Measurements from ENCODE around the gene DBP.

Gene DBP

DNA sequence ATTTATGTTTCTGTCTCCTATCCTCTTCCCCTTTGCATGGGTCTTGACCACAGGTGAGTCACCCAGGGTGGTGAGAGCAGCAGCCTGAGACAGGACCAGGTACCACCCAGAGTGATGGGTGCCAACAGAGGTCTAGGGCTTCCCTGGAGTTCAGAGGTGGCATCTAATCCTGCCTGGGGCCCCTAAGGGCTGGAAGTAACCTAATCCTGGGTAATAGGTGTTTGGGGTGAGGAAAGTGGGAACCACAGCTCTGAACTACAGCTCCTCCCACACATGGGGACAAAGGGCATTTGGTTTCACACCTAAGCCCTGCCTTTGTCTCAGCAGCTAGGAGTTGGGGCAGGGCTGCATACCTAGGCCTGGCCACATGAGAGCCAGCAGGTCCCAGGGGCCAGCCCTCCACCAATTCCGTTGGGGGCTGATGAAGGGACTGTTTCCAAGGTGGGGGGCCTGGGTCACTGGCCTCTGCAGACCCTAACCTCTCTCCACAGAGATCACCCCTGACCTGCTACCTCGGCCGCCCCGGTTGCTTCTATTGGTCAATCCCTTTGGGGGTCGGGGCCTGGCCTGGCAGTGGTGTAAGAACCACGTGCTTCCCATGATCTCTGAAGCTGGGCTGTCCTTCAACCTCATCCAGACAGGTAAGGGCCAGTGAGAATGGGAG lies 9.8 kb downstream of the DBP start:
- peak; percentile 39 for DNase-seq

DNA sequence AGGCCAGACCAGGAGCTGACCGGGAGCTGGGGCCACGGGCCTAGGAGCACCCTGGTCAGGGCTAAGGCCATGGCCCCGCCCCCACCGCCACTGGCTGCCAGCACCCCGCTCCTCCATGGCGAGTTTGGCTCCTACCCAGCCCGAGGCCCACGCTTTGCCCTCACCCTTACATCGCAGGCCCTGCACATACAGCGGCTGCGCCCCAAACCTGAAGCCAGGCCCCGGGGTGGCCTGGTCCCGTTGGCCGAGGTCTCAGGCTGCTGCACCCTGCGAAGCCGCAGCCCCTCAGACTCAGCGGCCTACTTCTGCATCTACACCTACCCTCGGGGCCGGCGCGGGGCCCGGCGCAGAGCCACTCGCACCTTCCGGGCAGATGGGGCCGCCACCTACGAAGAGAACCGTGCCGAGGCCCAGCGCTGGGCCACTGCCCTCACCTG lies 11.3 kb downstream of the DBP start:
- DNase-seq = no peak

DNA sequence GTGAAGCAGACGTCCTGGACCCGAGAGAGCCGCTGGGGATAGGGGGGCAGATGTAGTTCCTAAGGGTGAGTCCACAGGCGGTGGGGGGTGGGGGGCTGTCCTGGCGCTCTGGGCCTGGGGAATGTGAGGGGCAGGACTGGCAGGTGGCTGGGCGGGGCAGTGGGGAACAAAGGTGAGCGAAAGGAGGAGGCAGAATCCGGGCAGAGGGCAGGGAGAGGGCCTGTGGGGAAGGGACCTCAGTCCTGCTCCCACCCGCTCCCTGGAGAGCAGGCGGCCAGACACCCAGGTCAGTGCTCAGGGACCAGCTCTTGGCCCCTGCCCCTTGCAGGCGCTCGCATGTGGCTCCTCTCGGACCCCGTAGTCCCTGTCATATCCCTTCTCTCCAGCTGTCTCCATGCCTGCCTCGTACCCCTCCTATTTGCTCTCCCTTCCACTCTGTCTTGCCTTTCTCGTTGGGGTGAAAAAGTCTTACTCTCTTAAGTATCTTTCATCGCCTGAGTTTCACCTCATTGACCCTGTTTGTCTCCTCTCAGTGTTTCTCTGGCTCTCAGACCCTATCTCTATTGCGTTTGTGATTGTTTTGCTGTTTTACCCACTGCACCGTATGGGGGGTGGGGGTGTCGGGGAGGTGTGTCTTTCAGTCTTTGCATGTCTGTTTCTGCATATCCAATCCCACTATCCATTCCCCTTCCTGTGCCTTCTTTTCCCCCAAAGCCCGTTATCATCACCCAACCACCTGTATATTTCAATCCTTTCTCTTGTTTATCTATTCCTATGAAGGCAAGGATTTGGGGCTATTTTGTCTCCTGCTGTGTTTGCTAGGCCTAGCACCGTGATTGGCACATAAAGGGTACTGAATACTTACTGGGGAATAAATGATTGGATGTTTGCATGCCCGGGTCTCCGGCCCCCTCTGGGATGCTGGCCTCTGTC lies 12.1 kb downstream of the DBP start:
- DNase-seq = no peak

DNA sequence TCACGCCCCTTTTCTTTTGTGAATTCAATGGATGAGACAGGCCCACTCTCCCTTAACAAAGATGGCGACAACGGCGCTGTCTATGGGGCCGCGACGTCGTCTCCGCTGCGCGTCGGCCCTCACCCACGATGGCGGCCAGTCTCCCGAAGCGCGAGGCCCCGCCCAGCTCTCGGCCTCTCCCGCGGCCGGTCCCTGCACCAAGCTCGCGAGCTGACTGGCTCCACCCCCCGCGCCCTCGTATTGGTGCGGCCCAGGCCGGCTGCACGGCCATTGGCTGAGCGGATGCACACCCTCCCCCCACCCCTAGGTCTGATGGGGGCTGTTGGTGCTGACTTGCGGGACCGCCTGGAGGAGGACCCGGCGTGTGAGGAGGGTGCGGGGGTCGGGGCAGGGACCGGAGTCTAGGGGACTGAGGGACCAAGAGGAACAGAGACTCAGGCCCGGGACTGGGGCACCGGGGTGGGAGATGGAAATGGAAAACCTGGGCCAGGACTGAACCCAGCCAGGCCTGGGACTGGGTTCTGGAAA lies 13.0 kb downstream of the DBP start:
- peak; percentile 99 for DNase-seq

DNA sequence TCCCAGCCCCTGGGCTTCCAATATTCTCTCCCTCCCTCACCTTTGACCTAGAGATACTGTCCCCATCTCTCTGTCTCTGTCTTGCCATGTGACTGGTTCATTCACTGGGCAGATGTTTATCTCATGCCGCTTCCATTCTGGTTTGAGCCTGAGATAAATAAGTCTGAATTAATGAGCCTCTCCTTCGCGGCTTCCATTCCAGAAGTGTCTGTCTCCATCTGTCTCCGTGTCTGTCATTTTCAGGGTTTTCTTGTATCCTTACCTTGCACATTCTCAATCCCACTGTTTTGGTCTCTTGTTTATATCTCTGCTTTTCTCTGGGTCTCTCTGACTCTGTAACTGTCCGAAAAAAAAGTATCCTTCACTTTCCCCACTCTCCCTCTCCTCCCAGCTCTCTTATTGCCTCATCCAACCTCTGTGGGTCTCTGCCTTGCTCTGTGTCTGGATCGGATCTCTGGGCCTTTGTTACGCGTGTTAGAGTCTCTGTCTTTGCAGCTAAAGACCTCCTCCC lies 13.6 kb downstream of the DBP start:
- no peak for DNase-seq

DNA sequence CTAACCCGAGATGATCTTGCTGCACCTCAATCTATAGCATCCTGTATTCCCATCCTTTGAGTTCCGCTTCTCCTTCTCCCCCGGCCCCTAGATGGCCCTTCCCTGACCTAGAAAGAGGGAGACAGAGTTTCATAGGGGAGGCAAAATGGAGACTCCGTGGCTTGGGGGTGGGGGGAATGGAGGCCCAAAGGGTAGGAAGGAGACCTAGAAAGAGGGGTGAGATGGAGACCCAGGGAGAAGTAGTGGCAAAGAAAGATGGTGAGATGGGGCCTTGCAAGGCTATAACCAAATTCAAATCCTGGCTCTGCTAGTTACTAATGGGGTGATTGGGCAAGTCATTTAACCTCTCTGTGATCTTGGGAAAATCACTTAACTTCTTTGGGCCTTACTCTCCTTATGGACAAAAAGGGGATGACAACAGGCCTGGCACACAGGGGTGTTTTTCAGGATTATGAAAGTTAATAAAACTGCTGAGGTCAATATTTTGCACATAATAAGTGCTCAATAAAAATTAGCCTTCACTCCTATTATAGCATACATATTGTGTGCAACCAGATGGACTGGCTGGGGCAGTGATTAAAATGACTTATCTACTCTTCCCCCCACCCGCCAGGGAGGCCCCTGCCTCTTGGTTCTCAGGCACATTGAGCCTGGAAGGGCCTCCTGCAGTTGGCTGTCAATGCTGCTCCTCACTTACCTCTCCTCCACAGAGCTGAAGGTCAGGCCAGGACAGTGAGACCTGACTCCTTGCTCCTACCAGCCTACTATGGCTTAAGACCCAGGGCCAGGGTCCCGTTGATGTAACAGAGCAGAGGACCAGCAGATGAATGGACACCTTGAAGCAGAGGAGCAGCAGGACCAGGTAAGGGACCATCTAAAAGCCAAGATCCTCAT lies 17.2 kb downstream of the DBP start:
- no peak for DNase-seq

DNA sequence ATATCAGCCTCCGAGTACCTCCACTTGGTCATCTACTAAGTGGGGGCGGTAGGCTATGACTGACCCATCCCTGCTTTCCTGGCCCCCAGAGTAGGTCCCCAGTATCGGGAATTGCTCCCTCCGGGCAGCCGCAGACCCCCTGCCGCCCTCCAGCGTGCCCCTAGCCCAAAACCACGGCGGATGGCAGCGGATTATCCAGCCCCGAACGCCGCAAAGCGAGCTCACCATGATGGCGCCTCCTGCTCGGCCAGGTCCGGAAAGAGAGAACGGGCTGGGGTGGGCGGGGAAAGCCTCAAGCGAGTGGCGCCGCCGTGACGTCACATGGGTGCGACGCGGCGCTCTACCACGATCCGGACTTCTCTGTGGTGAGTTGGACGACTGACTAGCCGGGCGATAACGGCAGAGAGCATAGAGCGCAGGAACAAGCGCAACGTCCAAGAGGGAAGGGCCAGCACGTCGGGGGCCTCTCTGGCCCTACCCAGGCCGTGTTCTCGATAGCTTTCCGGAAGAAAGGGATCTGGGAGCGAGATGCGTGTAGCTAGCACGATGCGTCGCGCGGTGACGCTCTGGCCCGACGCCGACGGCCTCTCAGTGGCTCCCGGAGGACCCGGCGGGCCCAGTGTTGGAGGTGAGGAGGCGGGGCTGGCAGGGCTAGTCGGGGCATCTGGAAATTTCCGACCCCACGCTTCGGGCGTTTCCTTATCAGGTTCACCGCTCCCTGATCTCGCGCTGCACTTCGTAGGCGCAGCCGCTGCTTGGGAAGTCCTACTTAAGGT lies 18.1 kb downstream of the DBP start, which contains the start of the genes RPL18 and SPHK2:
Gene RPL18 (minus strand): TSS at position 263 of the 776 bp plus-strand sequence. CDS start 35 bp downstream, at position 228.
Gene SPHK2 (plus strand): TSS at position 591 of the 776 bp plus-strand sequence. CDS start 1,009 bp downstream, outside the sequence.
- DNase-seq = peak; percentile 98

DNA sequence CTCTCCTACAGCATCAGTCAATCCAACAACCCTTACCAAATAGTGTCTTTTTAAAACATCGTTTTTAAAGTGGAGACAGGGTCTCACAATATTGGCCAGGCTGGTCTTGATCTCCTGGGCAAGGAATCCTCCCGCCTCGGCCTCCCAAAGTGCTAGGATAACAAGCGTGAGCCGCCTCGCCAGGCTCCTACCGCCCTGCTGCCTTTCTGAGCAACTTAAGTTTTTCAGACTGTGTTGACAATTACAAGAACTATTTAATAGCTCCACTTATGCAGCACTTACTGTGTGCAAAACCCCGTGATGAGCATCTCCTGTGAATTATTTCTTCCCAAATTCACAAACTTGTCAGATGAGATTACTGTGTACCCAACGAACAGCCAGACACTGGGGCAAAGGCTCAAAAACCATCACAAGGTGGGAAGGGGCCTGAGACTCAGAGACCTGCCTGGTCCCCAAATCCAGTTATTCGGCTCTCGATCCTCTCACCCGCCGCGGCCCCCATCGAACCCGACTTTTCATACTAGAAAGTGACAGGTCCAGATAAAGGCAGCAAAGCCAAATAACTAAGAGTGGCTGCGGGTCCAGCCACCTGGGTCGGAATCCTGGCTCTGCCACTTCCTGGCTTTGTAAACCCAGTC lies 18.8 kb downstream of the DBP start:
- no peak for DNase-seq

DNA sequence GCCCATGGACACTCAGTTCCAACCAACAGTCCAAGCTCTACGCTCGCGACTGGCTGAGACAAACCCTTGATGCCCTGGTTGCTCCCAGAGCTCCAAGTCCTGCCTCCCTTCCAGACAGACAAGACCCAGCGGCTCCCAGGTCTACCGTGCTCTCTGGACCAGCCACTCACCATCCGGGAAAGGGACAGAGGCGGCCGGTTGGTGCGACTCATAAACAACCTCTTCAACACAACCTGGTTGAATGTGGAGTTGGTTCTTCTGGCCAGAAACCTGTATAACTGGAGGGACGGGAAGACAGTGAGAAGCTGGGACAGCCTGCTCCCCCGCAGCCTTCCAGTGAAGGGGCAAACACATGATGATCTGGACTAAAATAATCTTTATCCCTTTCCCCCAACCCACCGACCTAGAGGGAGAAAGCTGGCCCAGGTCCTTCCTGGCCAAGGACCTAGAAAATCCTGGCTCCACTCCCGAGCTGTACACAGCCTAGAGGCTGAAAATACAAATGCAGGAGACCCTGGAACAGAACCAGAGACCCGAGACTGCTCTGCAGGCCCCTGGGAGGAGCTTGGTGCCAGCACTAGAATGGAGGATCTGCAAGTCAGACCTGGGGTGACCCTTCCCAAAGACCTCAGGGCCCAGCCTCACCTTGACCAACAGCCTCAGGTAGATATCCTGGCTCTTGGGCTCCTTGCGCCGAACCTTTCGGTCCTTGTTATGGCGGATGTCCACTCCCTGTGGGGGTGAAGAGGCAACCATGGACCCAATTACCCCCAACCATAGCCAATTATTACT lies 19.8 kb downstream of the DBP start:
- DNase-seq = no peak

DNA sequence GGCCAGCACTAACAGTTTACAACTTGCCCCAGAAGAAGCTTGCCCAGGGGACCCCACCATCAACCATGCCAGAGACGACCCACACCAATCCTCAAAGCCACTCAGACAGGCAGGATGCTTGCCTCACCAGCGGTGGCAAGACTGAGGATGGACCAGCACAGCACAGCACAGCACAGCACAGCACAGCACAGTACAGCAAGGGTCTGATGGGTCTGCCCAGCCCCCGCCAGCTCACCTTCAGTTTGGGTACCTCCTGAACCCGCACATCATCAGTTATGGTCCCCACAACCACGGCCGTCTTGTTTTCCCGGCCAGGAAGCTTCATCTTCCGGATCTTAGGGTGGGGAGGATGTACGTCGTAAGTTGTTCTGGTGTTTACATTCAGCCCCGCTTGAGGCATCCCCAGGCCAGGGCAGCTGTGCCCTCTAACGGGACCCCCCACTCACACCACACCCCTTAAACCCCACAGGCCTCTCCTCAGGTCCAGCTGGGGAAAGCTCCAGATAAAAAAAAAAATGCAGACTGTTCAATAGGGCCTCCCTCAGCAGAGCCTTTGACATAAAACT lies 20.6 kb downstream of the DBP start:
- no peak for DNase-seq

DNA sequence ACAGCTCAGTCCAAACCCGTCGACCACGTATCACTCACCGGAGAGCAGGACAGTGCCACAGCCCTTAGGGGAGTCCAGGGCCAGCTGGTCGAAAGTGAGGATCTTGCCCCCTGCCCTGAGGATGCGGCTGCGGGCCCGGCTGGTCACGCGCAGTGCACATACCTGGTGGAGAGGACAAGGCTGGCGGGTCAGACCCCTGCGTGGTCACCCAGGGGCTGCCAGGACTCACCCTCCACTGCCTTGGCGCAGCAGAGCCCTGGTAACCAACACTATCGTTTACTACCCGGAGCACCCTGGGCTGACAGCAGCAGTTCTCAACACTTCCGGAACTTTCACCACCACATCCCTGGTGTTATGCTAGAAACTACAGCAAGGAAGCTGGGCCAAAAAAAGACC lies 21.1 kb downstream of the DBP start:
- DNase-seq = no peak

DNA sequence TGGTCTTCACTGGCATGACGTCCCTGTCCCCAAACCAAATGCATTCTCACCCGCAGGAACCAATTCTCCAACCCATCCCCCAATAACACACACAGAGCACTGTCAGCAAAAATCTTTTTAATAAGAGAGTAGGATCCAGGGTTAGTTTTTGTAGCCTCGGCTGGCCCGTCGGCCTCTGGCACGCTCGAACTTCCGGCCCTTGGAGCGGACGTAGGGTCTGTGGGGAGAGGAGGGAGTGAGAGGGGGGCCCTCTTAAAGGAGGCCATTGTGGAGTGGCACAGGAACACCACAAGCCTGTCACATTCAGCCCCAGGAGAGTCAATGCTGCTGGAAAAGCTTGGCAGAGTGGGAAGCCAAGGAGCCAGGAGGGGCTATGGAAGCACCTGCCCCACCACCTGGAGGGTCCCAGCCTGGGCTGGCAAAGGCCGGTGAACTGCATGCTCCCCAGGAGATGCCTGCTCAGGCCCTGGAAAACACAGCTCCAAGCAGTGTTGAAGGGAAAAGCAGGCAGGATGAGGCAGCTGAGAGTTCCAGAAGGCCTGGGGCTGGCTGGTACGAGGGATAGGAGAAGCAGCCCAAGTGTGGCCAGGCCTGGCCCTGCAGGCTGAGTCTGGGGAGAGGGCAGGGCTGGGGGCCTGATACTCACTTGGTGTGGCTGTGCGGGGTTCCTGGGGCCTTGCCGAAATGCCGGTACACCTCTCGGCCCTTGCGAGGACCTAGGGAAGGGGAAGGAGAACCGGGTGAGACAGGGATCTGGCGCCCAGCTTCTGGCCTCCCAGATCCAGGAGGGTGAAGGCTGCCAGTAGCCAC lies 21.7 kb downstream of the DBP start:
- DNase-seq = no peak

DNA sequence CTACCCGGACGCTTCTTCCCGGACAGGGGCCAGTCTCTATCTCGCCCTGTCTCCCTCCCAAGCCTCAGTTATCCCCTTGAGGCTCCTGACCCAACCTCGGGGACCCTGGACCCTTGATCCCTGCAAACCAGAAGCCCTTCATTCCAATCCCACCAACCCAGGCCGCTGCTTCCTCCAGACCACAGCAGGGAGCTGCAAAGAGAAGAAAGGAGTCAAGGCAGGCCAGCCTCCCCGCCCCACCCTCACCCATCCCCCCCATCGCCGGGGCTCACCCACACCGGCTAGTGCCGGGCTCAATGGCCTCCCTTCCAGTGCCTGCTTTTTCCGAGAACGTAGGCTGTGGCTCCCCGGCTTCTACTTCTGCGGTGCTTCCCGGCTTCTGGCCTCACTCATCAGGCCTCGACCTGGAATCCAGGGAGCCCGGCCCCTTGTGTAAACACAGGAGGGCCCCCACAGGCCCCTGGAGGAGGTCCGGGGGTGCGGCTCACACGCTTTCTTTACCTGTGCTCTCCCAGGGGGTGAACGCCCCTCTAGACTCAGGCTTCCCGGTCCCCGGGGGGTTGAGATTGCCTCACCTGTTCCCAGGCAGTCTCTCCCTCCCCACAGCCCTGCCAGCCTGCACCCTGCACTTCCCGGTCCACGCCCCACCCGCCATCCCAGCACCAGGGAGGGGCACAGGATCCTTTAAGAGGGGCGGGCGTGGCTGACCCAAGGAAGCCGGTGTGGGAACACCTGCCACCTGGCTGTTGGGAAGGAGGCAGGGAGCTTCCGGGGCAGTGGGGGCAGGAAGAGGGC lies 22.5 kb downstream of the DBP start, which contains the start of gene FAM83E:
Gene FAM83E (minus strand): TSS at position 641 of the 795 bp plus-strand sequence. CDS start 1,704 bp downstream, outside the sequence.
- no peak for DNase-seq

DNA sequence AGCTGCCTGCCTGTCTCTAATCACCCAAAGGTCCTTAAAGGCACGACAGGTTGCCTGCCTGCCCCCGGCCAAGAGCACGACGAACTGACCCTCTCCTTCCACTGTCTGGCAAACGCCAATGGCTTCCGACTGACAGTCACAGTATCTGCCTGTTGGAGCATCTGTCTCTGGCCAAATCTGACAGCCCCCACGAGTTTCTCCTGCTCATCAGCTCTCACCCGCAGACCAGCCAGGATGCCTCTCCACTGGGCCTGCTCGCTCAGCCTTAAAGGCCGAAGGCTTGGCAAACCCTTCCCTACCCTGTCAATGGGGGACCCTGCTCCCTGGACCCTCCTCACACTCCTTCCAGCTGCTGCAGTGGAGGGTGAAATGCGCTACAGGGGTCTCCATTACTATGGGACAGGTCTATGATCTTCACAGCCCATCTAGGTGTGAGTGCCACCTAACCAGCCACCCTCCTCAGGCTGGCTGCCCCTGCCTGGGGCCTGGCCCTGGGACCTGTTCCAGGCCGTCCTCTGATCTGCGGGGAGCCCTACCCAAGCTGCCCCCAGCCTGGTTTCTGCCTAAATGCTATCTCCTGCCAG lies 23.2 kb downstream of the DBP start:
- DNase-seq = peak; percentile 60

DNA sequence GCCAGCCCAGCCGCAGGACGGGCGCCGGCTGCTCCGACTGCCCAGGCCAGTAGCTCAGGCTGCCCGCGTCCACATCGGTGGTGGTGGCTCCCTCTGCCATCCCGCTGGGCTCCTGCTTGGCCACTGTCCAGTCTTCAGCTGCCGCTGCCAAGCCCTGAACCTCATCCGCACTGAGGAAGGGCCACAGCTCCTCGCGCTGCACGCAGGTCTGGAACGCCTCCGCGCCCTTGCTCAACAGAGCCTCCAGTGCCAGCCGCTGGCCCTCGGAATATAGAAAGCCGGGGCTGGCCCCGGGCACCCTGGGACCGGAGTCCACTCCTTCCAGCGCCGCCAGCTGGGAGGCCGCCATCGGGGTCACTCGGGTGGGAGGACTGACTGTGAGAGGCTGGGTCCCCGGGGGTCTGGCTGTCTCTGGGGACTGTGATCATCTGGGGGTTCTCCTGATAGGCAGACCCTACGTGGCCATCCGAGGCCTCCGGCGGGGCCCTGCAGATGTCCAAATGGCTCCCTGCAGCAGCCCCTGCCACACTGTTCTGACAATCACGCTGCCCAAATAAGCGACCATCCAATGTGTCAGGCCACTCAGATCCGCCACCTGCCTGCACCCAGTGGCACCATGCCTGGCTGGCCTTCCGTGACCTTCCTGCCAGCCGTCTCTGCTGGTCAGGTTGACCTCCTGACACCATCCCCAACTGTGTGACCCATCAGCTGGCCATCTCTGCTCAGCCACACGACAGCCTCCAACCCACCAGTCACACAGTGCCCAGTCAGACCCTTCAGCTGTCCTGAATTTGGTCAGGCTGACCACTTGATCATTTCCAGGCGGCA lies 23.9 kb downstream of the DBP start:
- DNase-seq = no peak

DNA sequence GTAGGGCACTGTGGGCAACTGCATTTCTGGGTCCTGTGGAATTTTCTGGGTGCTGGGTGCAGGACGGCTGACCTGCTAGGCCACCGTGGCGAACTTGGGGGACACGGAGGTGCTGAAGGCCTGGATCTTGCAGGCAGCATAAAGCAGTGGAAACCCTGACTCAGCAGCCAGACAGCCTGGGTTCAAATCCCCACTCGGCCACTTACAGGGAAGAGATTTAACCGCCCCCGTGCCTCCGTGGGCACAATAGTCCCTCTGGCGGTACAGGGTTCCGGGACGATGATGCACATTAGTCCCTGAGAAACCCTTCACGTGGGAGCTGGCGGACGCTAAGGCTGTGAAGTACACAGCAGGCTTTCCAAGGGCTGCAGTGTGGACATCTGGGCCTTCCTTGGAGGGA lies 25.3 kb downstream of the DBP start:
- no peak for DNase-seq

All from stimulated activated CD4-positive, alpha-beta T cell treated with anti-CD3 and anti-CD28 coated beads, Interleukin-15, amount 100 ng/mL, for 24 hours (primary cell).